Erythroblast (primary cell): ENCODE measurements around the gene RABL2B.

Source experiments
- GATA1 ChIP-seq: IDR thresholded peaks from 2 replicates; pipeline ENCODE4 v1.6.1; 2011; ENCODE audit warnings: low read depth, mild to moderate bottlenecking, control low read depth, low read length, moderate library complexity
- POLR2A ChIP-seq: IDR thresholded peaks from 2 replicates; pipeline ENCODE4 v1.6.1; 2011; ENCODE audit warnings: mild to moderate bottlenecking, low read length

DNA sequence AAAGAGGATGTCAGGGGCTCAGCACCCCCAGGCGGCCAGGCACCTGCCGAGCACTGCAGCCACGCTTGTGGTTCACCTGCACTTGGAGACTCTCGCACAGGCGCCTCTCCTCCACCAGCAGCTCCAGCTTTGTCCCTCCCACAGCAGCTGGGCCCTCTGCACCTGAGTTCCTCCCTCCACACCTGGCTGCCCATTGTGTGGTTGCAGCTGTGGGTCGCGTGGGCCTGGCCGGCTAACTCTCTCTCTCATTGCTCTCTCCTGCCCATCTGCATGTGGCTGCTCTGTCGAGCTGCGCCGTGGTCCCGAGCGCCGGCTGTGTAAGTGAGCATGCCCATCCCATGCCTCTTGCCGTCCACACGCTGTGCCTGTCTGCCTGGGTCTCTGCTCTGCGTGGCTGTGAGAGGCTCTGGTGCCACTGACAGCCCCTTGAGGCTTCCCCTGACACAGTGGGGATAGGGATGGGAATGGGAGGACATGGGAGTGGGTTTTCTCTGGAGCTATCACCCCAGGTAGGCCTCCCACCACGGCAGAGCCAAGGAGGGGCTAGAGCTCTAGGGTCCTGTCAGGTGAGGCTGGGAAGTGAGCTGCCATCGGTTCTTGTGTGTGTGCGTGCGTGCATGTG, 53.9 kb downstream of the RABL2B start:
- no peak for TF ChIP-seq POLR2A
- TF ChIP-seq GATA1: no peak
